Transverse colon (tissue), 4 donors: Measurements from ENCODE around the gene NTF3. TPM values are rescaled to one million over a fixed set of nuclear protein-coding genes. Genes with fewer than 3 reads are reported as not detected.

Source experiments
- DNase-seq: peaks from one replicate; pipeline ENCODE4 v3.0.0-alpha.2; 2019
- H3K27ac ChIP-seq, 4 donors: fragments of 200-600 bp; sonication (generic); 2 replicates each; pipeline ENCODE4 v1.5.1; 2016 to 2018; ENCODE audit warnings: inconsistent platforms in 4 of 4
- H3K27me3 ChIP-seq: fragments of 200-600 bp; sonication (generic); 2 replicates; pipeline ENCODE4 v1.5.1; 2017; ENCODE audit warnings: inconsistent platforms
- H3K36me3 ChIP-seq, 4 donors: fragments of 200-600 bp; sonication (generic); 2 replicates each; pipeline ENCODE4 v1.5.1; 2017 to 2019; ENCODE audit warnings: inconsistent platforms in 4 of 4
- H3K4me1 ChIP-seq, 4 donors: fragments of 200-600 bp; sonication (generic); 2 replicates each; pipeline ENCODE4 v1.5.1; 2017 to 2020; ENCODE audit warnings: inconsistent platforms in 4 of 4
- H3K4me3 ChIP-seq, 4 donors: fragments of 200-600 bp; sonication (generic); 1 replicate in 1 of 4; 2 replicates in 3 of 4; pipeline versions ENCODE4 v1.5.1 to v1.6.1; 2017 to 2019; ENCODE audit warnings: inconsistent platforms in 4 of 4
- H3K9me3 ChIP-seq, 2 donors: fragments of 200-600 bp; sonication (generic); 2 replicates each; pipeline ENCODE4 v1.5.1; 2017 to 2019; ENCODE audit warnings: inconsistent platforms in 2 of 2
- EP300 ChIP-seq: sonication (generic); formaldehyde crosslinking; IDR thresholded peaks from one replicate; pipeline ENCODE4 v1.6.1; 2017; ENCODE audit warnings: antibody characterized with exemption, low read depth
- POLR2A ChIP-seq: fragments of 450-650 bp; IDR thresholded peaks from one replicate; pipeline ENCODE4 v1.6.1; 2016; ENCODE audit warnings: antibody characterized with exemption, mild to moderate bottlenecking, moderate library complexity
- POLR2AphosphoS5 ChIP-seq, 3 donors: sonication (generic); formaldehyde crosslinking; IDR thresholded peaks; one replicate each; pipeline ENCODE4 v1.6.1; 2016; ENCODE audit warnings: antibody characterized with exemption in 3 of 3
- WGBS, 2 donors: methylation state at CpG; one replicate each; pipeline ENCODE4 v1.1.5; 2018; ENCODE audit warnings: low coverage in 1 of 2; 5-methylcytosine and 5-hydroxymethylcytosine counted together
- in situ Hi-C, 4 donors: fragments of 200-750 bp; cut with MboI; loops; one replicate each; pipeline versions ENCODE4 v1.15.0 to v1.15.1; 2017; ENCODE audit warnings: low sequenced_read_pairs in 3 of 4, low pct_ligation_motif_present in 1 of 4, low pct_unique_long_range_greater_than_20kb in 1 of 4
- intact Hi-C: fragments of 100-400 bp; cut with DNase I; formaldehyde crosslinking; loops from one replicate; pipeline ENCODE4 v1.15.1; 2023; ENCODE audit warnings: low total_unique reads
- total RNA-seq, 4 donors: library from RNA; depleted of rRNA; stranded (reverse); fragments of >200 nt; gene quantifications; one replicate each; pipeline ENCODE4 v1.1.0, GENCODE V29; 2016
- TF ChIP-seq, protein P1 (sequence below), 5 experiments: fragments of 200-600 bp in 3 of 5; fragments of 450-650 bp in 2 of 5; sonication (generic) in 3 of 5; IDR thresholded peaks; 1 replicate in 2 of 5; 2 replicates in 3 of 5; pipeline ENCODE4 v1.5.1; 2016 to 2017; ENCODE audit warnings: antibody characterized with exemption in 5 of 5, inconsistent platforms in 3 of 5, mild to moderate bottlenecking in 2 of 5, moderate library complexity in 1 of 5

NTF3 gene
- total RNA-seq, 4 donors from 2014 or later: 0.68 TPM; not detected in 3

DNA sequence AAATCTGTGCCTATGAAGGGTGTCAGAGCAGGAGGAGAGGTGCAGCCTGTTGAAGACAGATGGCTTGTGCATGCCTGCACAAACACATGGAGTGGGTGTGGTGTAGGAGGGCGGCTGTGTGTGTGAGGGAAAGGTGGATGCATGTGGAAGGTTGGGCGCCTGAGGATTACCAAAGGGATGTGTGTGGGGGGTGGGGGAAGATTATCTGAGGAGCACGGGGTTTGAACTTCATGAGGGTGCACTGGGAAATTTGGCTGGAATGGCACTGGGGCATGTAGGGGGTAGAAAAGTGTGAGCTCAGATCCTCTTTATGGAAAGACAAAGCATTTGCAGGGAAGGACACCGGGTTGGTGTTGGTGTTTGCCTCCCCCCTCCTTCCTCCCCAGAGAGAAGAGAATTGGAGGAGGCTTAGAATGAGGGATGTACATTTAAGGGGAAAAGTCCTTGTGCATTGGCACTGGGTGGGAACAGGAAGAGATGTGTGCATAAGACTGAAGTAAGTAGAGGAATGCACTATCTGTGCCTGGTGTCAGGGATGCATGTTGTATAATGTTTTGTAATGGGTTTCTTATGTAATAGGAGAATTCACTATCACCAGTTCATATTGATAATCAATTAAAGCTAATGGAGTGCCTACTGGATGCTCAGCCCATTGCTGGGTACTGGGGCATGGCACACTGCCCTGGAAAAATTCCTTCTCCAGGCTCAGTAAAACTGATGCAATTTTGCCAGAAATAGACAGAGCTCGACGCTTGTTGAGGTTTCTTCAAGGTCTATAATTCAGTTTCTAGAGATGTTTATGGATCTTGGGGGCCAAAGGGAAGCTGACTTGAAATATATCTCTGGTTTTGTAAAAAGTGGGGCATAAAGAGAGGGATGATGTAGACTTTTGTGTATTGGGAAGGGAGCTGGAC is 3.0 kb downstream of the NTF3 start:
- TF ChIP-seq POLR2A (no peak), EP300 (no peak), POLR2AphosphoS5 (IDR thresholded peaks at IDR 0.05) (no peak)
- TF ChIP-seq, protein P1, sequence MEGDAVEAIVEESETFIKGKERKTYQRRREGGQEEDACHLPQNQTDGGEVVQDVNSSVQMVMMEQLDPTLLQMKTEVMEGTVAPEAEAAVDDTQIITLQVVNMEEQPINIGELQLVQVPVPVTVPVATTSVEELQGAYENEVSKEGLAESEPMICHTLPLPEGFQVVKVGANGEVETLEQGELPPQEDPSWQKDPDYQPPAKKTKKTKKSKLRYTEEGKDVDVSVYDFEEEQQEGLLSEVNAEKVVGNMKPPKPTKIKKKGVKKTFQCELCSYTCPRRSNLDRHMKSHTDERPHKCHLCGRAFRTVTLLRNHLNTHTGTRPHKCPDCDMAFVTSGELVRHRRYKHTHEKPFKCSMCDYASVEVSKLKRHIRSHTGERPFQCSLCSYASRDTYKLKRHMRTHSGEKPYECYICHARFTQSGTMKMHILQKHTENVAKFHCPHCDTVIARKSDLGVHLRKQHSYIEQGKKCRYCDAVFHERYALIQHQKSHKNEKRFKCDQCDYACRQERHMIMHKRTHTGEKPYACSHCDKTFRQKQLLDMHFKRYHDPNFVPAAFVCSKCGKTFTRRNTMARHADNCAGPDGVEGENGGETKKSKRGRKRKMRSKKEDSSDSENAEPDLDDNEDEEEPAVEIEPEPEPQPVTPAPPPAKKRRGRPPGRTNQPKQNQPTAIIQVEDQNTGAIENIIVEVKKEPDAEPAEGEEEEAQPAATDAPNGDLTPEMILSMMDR (IDR thresholded peaks at IDR 0.05): no peak
- 51 to 55% methylated on average over 4 to 6 of the region's 6 CpGs for WGBS, 2 donors
- no peaks in the 10 kb centered on the region for H3K9me3 ChIP-seq
- peaks cover 64% of the 10 kb centered on the region for H3K27me3 ChIP-seq
- intact Hi-C loops (no loop called here), in situ Hi-C loops (loop anchor here (10.0 to 25.0 kb wide), 3 partner anchors 240 to 352 kb away; no protein-coding TSS in a partner anchor)
- peaks cover 12 to 33% (median 24%) of the 10 kb centered on the region in 4 donors for H3K4me1 ChIP-seq
- no peak overlapping the region for H3K4me3 ChIP-seq
- no peaks in the 10 kb centered on the region for H3K36me3 ChIP-seq
- DNase-seq: no peak
- H3K27ac ChIP-seq: no peak overlapping the region

DNA sequence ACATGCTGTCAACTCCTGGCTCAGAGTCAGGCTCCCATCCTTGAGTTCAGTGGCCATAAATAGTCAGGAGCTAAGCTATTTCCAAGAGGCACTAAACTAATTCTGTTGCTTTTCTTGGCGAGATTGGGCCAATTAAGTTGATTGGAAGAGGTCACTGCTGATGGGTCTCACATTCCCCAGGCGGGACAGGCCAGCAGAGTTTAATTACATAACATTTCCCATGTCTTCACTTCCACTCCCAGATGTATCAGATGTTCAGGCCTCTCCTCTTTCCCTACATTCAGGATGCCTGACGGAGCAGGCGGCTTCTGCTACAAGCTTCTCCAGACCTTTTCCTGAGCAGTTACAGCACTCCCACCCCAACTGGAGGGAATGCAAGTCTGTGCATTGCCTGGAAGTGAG is 5.3 kb downstream of the NTF3 start:
- no peak for DNase-seq
- H3K27me3 ChIP-seq: peaks cover 43% of the 10 kb centered on the region
- no peak overlapping the region for H3K4me3 ChIP-seq
- no peaks in the 10 kb centered on the region for H3K36me3 ChIP-seq
- peaks cover 7 to 23% (median 14%) of the 10 kb centered on the region in 4 donors for H3K4me1 ChIP-seq
- in situ Hi-C loops: loop anchor here (10.0 to 25.0 kb wide), 3 partner anchors 242 to 350 kb away; no protein-coding TSS in a partner anchor
- H3K27ac ChIP-seq: no peak overlapping the region
- TF ChIP-seq EP300: no peak
- TF ChIP-seq, protein P1 (IDR thresholded peaks at IDR 0.05): no peak
- TF ChIP-seq POLR2A: no peak
- TF ChIP-seq POLR2AphosphoS5 (IDR thresholded peaks at IDR 0.05): no peak
- WGBS, 2 donors: 53% methylated on average over 4 of the region's 4 CpGs; no CpG with 5 or more reads in 1 of the 2 donors
- intact Hi-C loops: no loop called here
- no peaks in the 10 kb centered on the region for H3K9me3 ChIP-seq

DNA sequence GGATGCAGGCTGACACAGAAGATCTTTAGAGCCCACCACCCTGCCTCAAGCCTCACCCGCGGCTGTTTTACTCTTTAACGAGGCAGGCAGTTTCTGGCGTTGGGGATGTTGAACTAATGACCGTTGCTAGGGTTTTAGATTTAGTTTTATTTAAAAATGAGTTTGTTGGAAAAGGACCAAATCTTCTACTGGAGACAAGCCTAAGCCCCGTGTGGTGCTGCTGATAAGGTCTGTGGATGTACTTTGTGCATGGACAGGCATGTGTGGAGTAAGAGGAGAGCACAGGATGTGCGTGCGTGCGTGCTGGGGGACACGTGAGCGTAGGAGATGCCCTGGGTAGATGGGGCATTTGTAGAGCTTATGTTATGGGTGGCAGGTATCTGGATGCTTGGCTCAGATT is 5.7 kb downstream of the NTF3 start:
- in situ Hi-C loops: loop anchor here (10.0 to 25.0 kb wide), 3 partner anchors 243 to 350 kb away; no protein-coding TSS in a partner anchor
- Histone ChIP-seq H3K27me3 (peaks cover 39% of the 10 kb centered on the region), H3K27ac (no peak overlapping the region), H3K36me3 (no peaks in the 10 kb centered on the region), H3K4me3 (no peak overlapping the region), H3K4me1 (peaks cover 5 to 22% (median 10%) of the 10 kb centered on the region in 4 donors), H3K9me3 (no peaks in the 10 kb centered on the region)
- TF ChIP-seq POLR2A: no peak
- TF ChIP-seq, protein P1 (IDR thresholded peaks at IDR 0.05): no peak
- TF ChIP-seq EP300: no peak
- TF ChIP-seq POLR2AphosphoS5 (IDR thresholded peaks at IDR 0.05): no peak
- DNase-seq: no peak
- intact Hi-C loops: no loop called here
- 66 to 77% methylated on average over 7 to 11 of the region's 11 CpGs for whole genome bisulfite sequencing, 2 donors

DNA sequence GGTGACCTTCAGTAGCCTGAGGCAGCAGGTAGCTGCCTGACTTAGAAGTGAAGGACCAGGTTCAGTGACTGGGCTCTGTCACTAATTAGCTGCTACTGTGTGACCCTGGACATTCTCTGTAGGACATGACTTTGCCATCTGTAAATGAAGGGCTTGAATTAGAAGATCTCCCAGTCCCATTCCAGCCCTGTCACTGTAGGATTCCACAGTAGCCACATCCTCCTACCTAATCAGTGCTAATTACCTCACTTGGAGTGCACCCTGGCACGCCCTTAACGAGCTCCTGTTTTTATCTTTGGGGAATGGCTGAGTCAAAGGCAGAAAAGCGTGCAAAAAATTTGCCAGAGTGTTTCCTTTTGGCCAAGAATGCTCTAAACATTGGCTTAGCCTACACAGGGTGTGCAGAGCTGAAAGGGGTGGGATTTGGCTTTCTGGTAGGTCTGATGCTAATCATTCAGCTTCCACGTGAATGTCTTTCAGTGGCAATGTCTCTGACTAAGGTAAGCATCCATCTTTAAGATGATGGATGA is 6.8 kb downstream of the NTF3 start:
- in situ Hi-C loops: loop anchor here (10.0 to 25.0 kb wide), 3 partner anchors 244 to 349 kb away; no protein-coding TSS in a partner anchor
- Histone ChIP-seq H3K4me1 (peaks cover 0 to 10% (median 2%) of the 10 kb centered on the region in 4 donors), H3K27ac (no peak overlapping the region), H3K4me3 (no peak overlapping the region), H3K27me3 (peaks cover 28% of the 10 kb centered on the region), H3K9me3 (no peaks in the 10 kb centered on the region), H3K36me3 (no peaks in the 10 kb centered on the region)
- DNase-seq: no peak
- 33% methylated on average over 4 of the region's 4 CpGs; no CpG with 5 or more reads in 1 of the 2 donors for WGBS, 2 donors
- TF ChIP-seq POLR2A (no peak), EP300 (no peak), POLR2AphosphoS5 (IDR thresholded peaks at IDR 0.05) (no peak)
- TF ChIP-seq, protein P1 (IDR thresholded peaks at IDR 0.05): no peak
- intact Hi-C loops: no loop called here
